ENCODE measurements around the gene PDE3A. TPM values are rescaled to one million over a fixed set of nuclear protein-coding genes. Genes with fewer than 3 reads are reported as not detected.

PDE3A gene
- total and polyA plus RNA-seq, 2 of the 4 experiments (the other 2 are of a cell fraction) = 0.09 to 0.18 TPM

GRCh38 chr12:20469300-20469699, 101.0 kb downstream of the PDE3A start:
- Histone ChIP-seq H3K79me1 (ENCODE audit: low read depth in 1 of 2, low read length in 2 of 2) (no peaks in the 10 kb centered on the region), H3K4me3 (ENCODE audit: insufficient read depth, low read depth, low read length) (no peak overlapping the region), H2AK5ac (ENCODE audit: low read depth, low read length) (no peak overlapping the region), H2BK20ac (ENCODE audit: low read depth, low read length) (no peak overlapping the region), H3K9me1 (ENCODE audit: insufficient read depth, low read length) (no peaks in the 10 kb centered on the region), H4K20me1 (ENCODE audit: insufficient read depth, low read length) (no peaks in the 10 kb centered on the region), H3K23ac (ENCODE audit: low read depth, low read length) (no peak overlapping the region), H3K36me3 (ENCODE audit: control insufficient read depth, insufficient read depth, low read length) (no peaks in the 10 kb centered on the region), H3K56ac (ENCODE audit: extremely low read depth, insufficient read depth, low read length) (no peak overlapping the region), H3K18ac (ENCODE audit: low read depth, low read length) (no peak overlapping the region), H4K5ac (ENCODE audit: low read depth, low read length) (no peak overlapping the region), H3K9ac (ENCODE audit: low read depth, low read length) (no peak overlapping the region), H4K8ac (ENCODE audit: low read depth in 2 of 2, low read length in 2 of 2) (no peak overlapping the region), H2AFZ (replicated peaks; ENCODE audit: low read length, poor library complexity) (no peak overlapping the region), H3K27ac (ENCODE audit: insufficient read depth, low read length) (no peak overlapping the region), H3K14ac (replicated peaks; ENCODE audit: low read depth, low read length) (no peak overlapping the region), H3K4me1 (ENCODE audit: control insufficient read depth, insufficient read depth, low read length) (peaks cover 4% of the 10 kb centered on the region; the same call in 1 of the 2 replicates), H3K4me2 (ENCODE audit: low read depth, low read length) (no peak overlapping the region), H4K91ac (ENCODE audit: insufficient read depth, low read depth, low read length) (no peak overlapping the region), H2BK5ac (ENCODE audit: low read depth, low read length, poor library complexity, severe bottlenecking) (no peak overlapping the region), H2BK15ac (ENCODE audit: low read depth, low read length) (no peak overlapping the region), H3K4ac (ENCODE audit: low read depth, low read length) (no peak overlapping the region), H3K9me3 (ENCODE audit: control insufficient read depth, insufficient read depth, low read length) (no peaks in the 10 kb centered on the region; the same call in 1 of the 2 replicates), H3K27me3 (ENCODE audit: control insufficient read depth, insufficient read depth, low read length) (no peaks in the 10 kb centered on the region), H2BK120ac (ENCODE audit: low read depth, low read length) (no peak overlapping the region), H2AK9ac (replicated peaks; ENCODE audit: low read depth, low read length, poor library complexity) (no peak overlapping the region)
- no TSS peak for BruUV-seq (replicated peaks)
- TF ChIP-seq USF2 (IDR thresholded peaks at IDR 0.05; ENCODE audit: low read depth, low read length) (no peak), MAFK (IDR thresholded peaks at IDR 0.05; ENCODE audit: low read depth, low read length) (no peak), MAZ (IDR thresholded peaks at IDR 0.05; ENCODE audit: borderline replicate concordance, low read depth, low read length) (no peak), CHD1 (IDR thresholded peaks at IDR 0.05; ENCODE audit: low read depth, low read length) (no peak), SMC3 (IDR thresholded peaks at IDR 0.05; ENCODE audit: low read depth, low read length) (no peak), NFE2L2 (IDR thresholded peaks at IDR 0.05; ENCODE audit: low read depth, low read length) (no peak), MXI1 (IDR thresholded peaks at IDR 0.05; ENCODE audit: borderline replicate concordance, low read depth, low read length) (no peak), RCOR1 (IDR thresholded peaks at IDR 0.05; ENCODE audit: insufficient replicate concordance, low read length) (no peak), RFX5 (IDR thresholded peaks at IDR 0.05; ENCODE audit: low read depth, low read length) (no peak), CEBPB (IDR thresholded peaks at IDR 0.05; ENCODE audit: low read depth, low read length) (no peak), ELK1 (IDR thresholded peaks at IDR 0.05; ENCODE audit: borderline replicate concordance, low read depth, low read length) (no peak), FOS (IDR thresholded peaks at IDR 0.05; ENCODE audit: low read depth, low read length) (no peak), CTCF (conservative IDR thresholded peaks at IDR 0.05; ENCODE audit: low read depth, low read length) (no peak), RAD21 (IDR thresholded peaks at IDR 0.05; ENCODE audit: low read length) (no peak), POLR2A (IDR thresholded peaks at IDR 0.05; ENCODE audit: low read depth, low read length) (no peak), BHLHE40 (IDR thresholded peaks at IDR 0.05; ENCODE audit: low read depth, low read length) (no peak)
- WGBS, 2 experiments (ENCODE audit: extremely low coverage in 2 of 2, insufficient read length in 1 of 2) = no CpG with 5 or more reads among the region's 4 CpGs
- in situ Hi-C loops (cut with MboI; ENCODE audit: low sequenced_read_pairs) = loop anchor here (10.0 to 25.0 kb wide), 2 partner anchors 126 to 693 kb away; no protein-coding TSS in a partner anchor
- no peak for DNase-seq
- dilution Hi-C loops (cut with HindIII; ENCODE audit: low sequenced_read_pairs, unreplicated experiment) = no loop called here
- ChIA-PET CTCF (interaction anchor here (1.0 to 1.5 kb wide), 2 partner anchors 79 to 133 kb away, joined by 4 read pairs; no protein-coding TSS in a partner anchor), POLR2A (ENCODE audit: unreplicated experiment) (no interaction called here)
- intact Hi-C loops (cut with micrococcal nuclease) = loop anchor here (10.0 kb wide), 1 partner anchor 554 kb away; no protein-coding TSS in a partner anchor
- no peak for ATAC-seq (ENCODE audit: low read depth)

All from IMR-90 (cell line).